Measurements from ENCODE around the gene GLRX3.
"Not testable (repeated sequence)": the region's sequence is repeated elsewhere in the genome, so short reads cannot be mapped to it uniquely, and the experiment has no call there.

Gene GLRX3

DNA sequence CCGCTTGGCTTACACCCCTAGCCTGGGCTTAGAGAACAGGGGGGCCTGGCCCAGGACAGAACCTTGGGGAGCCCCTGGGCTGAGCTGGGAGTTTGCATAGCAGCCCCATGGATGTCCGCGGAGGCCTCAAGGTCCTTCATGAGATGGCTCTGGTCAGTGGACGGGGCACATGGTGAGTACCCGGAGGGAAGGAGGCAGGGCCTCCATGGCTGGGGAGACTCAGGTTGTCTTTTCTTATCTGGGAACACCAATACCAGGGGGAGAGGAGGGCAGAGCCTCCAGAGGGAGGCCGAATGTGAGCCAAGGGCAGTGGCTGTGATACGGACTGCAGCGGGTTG is 64.8 kb downstream of the GLRX3 start:
- no peaks in the 10 kb centered on the region for H3K9me3 Mint-ChIP-seq
- H3K4me1 Mint-ChIP-seq (ENCODE audit: low read depth): no peaks in the 10 kb centered on the region

DNA sequence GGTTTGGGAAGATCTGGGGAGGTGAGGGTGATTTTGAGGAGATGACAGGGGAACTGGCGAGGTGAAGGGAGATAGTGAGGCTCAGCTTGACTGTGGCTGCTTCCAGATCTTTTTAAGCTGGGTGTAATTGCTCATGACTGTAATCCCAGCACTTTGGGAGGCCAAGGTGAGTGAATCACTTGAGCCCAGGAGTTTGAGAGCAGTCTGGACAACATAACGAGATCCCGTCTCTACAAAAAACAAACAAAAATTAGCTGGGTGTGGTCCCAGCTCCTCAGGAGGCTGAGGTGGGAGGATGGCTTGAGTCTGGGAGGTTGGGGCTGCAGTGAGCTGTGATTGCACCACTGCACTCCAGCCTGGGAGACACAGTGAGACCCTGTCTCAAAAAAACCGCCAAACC is 66.0 kb downstream of the GLRX3 start:
- H3K27ac Mint-ChIP-seq; H3K4me1 Mint-ChIP-seq (ENCODE audit: low read depth); H3K4me3 Mint-ChIP-seq; H3K27me3 Mint-ChIP-seq; H3K36me3 Mint-ChIP-seq (ENCODE audit: low read depth); DNase-seq; H3K9me3 Mint-ChIP-seq: not testable (repeated sequence)

More for the DNA sequence above, 64.8 kb downstream of the GLRX3 start:
- H3K27ac Mint-ChIP-seq: no peak overlapping the region
- H3K36me3 Mint-ChIP-seq (ENCODE audit: low read depth): no peaks in the 10 kb centered on the region
- DNase-seq: no peak
- H3K4me3 Mint-ChIP-seq: no peak overlapping the region
- no peaks in the 10 kb centered on the region for H3K27me3 Mint-ChIP-seq

DNA sequence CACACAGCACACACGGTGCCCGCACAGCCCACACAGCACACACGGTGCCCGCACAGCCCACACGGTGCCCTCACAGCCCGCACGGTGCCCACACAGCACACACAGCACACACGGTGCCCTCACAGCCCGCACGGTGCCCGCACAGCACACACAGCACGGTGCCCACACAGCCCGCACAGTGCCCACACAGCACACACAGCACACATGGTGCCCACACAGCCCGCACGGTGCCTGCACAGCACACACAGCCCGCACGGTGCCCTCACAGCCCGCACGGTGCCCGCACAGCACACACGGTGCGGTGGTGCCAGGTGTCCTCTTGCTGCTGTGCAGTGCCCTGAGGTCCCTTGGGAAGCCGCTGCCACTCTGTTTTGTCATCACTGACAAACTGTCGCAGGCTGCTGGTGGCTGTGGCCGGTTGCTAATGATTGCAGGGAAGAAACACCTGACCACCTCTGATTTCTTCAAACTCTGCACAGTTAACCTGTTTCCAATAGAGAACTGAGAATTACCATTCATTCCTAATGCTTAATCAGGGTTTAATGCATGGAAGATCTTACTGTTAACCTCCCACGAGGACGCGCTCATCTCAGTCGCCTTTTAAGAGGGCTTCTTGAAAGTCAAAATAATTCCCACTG is 66.9 kb downstream of the GLRX3 start:
- H3K4me3 Mint-ChIP-seq: no peak overlapping the region
- no peaks in the 10 kb centered on the region for H3K36me3 Mint-ChIP-seq (ENCODE audit: low read depth)
- H3K9me3 Mint-ChIP-seq: no peaks in the 10 kb centered on the region
- H3K27me3 Mint-ChIP-seq: no peaks in the 10 kb centered on the region
- H3K27ac Mint-ChIP-seq: no peak overlapping the region
- DNase-seq: no peak
- H3K4me1 Mint-ChIP-seq (ENCODE audit: low read depth): no peaks in the 10 kb centered on the region

DNA sequence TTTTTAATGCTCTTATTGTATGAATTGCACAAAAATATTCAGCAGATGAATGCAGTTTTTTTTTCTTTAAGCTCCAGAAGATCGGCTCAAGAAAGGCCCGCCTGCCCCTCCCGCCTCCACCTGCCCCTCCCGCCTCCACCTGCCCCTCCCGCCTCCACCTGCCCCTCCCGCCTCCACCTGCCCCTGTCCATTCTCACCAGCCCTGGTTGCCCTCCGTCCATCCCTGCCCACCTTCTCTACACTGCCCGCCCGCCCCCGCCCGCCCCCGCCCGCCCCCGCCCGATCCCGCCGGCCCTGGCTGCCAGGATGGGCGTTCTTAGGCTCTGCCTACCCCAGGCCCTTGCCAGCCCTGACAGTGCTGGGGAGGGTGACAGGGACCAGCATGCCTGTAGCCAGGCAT is 67.4 kb downstream of the GLRX3 start:
- DNase-seq: no peak
- H3K4me1 Mint-ChIP-seq (ENCODE audit: low read depth): no peaks in the 10 kb centered on the region
- no peak overlapping the region for H3K4me3 Mint-ChIP-seq
- no peaks in the 10 kb centered on the region for H3K27me3 Mint-ChIP-seq
- no peaks in the 10 kb centered on the region for H3K9me3 Mint-ChIP-seq
- H3K27ac Mint-ChIP-seq: no peak overlapping the region
- H3K36me3 Mint-ChIP-seq (ENCODE audit: low read depth): no peaks in the 10 kb centered on the region

DNA sequence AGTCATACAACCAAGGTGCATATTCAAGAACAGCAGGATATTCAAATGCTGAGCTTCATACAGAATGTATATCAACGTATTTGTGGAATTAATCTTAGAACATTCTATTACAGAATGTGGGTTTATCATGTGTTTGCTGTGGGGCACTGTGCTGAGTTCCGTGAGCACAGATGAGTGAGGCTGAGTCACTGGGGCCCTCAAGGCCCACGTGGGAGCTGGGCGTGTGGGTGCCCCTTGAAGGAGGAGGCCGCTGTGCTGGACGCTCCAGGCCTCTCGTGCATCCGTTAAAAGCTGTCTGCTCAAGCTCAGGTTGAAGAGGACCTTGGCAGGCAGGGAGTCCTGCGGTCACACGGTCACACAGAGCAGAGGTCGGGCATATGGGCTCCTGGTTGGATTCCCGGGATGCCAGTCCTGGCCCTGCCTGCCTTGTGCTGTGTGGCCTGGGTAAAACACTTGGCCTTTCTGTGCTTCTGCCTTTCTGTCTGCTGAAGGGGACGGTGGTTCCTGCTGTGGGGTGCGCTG is 70.1 kb downstream of the GLRX3 start:
- no peaks in the 10 kb centered on the region for H3K36me3 Mint-ChIP-seq (ENCODE audit: low read depth)
- H3K4me1 Mint-ChIP-seq (ENCODE audit: low read depth): no peaks in the 10 kb centered on the region
- no peaks in the 10 kb centered on the region for H3K9me3 Mint-ChIP-seq
- H3K4me3 Mint-ChIP-seq: no peak overlapping the region
- H3K27me3 Mint-ChIP-seq: no peaks in the 10 kb centered on the region
- H3K27ac Mint-ChIP-seq: no peak overlapping the region
- no peak for DNase-seq

DNA sequence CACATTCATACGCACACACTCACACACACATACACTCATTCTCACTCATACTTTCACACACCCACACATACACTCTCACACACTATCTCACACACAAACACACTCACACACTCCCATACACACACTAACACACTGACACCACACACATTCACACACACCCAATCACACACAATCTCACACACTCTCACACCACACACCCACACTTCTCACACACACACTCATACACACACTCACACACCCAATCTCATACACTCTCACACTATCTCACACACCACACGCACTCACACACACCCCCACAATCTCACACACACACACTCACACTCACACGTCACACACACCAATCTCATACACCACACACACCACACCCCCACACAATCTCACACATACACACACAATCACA is 71.0 kb downstream of the GLRX3 start:
- no peaks in the 10 kb centered on the region for H3K36me3 Mint-ChIP-seq (ENCODE audit: low read depth)
- H3K27me3 Mint-ChIP-seq: no peaks in the 10 kb centered on the region
- no peak overlapping the region for H3K4me3 Mint-ChIP-seq
- no peak for DNase-seq
- H3K9me3 Mint-ChIP-seq: no peaks in the 10 kb centered on the region
- no peaks in the 10 kb centered on the region for H3K4me1 Mint-ChIP-seq (ENCODE audit: low read depth)
- H3K27ac Mint-ChIP-seq: no peak overlapping the region

DNA sequence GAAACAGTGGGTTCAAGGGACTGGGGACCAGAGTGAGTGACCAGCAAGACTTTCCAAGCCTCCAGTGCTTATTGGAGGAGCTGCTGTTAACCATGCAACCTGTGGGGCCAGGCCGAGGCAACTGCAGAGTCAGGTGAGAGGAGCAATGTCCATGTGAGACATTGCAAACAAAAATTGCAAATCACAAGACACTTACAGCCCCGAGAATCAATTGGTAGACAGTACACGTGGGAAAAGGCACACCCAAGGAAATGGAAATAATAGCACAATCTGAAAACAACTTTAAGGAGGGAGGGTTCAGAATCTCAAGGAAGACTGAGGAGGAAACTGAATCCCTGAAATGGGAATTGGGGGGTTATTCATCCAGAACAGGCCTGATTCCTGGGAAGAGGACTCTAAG is 72.6 kb downstream of the GLRX3 start:
- Mint-ChIP-seq H3K27ac (no peak overlapping the region), H3K9me3 (no peaks in the 10 kb centered on the region), H3K4me1 (ENCODE audit: low read depth) (no peaks in the 10 kb centered on the region), H3K4me3 (no peak overlapping the region), H3K27me3 (no peaks in the 10 kb centered on the region), H3K36me3 (ENCODE audit: low read depth) (no peaks in the 10 kb centered on the region)
- DNase-seq: no peak

DNA sequence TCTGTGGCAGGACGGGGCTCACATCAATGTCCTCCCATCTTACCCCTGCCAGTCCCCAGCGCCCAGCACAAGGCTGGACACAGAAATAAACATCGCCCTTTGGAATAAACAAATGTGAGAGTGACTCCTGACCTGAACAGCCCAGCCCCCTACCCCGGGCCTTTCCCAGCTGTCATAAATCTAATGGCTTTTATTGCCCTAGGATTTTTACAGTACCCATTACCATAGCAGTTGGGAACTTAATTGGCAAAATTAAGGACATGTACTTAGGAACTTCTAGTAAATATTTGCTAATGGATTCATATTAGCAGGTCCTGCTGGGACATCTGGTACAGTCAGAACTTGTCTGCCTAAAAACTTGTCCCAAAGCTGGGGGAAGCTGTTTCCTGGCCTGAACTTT is 76.6 kb downstream of the GLRX3 start:
- H3K4me1 Mint-ChIP-seq (ENCODE audit: low read depth): no peaks in the 10 kb centered on the region
- H3K4me3 Mint-ChIP-seq: no peak overlapping the region
- no peaks in the 10 kb centered on the region for H3K9me3 Mint-ChIP-seq
- H3K27ac Mint-ChIP-seq: no peak overlapping the region
- no peaks in the 10 kb centered on the region for H3K27me3 Mint-ChIP-seq
- no peak for DNase-seq
- H3K36me3 Mint-ChIP-seq (ENCODE audit: low read depth): no peaks in the 10 kb centered on the region

DNA sequence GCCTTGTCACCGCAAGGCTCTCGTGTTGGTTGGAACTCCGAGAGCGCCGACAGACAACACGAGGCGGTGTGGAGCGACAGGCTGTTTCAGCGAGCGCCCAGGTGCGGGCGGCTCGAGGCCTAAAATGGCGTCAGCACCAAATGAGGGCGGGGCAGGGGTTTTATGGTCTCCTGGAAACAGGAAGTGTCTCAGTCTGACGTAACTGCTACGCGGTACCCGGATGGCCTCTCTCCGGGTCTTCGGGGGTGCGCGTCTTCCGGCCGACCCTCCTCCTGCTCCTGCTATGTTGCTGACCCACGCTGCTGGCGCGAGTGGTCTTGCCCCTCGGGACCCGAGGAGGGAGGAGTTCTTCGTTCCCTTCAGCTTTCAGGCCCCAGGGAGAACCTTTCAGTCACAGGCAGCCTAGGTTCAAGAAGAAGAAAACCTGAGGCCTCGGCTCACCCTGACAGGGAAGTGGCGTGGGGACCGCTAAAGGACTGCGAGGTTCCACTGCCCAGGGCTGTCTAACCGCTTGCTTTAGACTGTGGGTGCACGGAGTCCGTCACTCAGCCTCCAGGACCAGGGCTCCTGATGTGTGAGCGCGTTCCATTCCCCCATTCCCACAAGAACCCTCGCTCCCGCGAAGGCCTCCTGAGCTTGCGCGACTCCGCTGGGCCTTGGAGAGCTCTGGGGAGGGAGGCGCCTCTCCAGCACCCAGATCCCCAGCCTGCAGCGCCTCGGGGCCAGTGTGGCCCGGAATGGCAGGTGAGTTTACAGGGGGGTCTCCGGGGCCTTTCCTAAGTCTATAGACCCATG is 77.3 kb downstream of the GLRX3 start:
- no peak overlapping the region for H3K27ac Mint-ChIP-seq
- no peak overlapping the region for H3K4me3 Mint-ChIP-seq
- H3K4me1 Mint-ChIP-seq (ENCODE audit: low read depth): no peaks in the 10 kb centered on the region
- DNase-seq: no peak
- H3K36me3 Mint-ChIP-seq (ENCODE audit: low read depth): no peaks in the 10 kb centered on the region
- no peaks in the 10 kb centered on the region for H3K9me3 Mint-ChIP-seq
- no peaks in the 10 kb centered on the region for H3K27me3 Mint-ChIP-seq

DNA sequence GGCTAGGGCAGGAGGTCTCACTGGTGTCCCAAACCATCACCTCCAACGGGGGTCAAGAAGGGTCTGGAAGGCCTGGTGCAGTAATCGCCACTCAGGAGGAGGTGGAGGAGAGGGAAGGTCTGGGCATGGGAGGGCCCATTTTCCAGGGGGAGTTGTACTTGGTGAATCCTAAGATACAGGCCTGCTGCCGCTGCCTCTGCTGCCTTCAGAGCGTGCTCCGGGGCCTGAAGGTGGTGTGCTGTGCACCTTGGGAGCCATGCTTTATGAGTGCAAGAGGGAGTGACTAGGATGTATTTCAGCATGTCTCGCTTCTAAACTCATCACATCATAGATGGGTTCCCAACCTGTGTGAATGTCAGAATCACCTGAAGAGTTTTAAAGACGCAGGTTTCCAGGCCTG is 78.2 kb downstream of the GLRX3 start:
- no peaks in the 10 kb centered on the region for H3K4me1 Mint-ChIP-seq (ENCODE audit: low read depth)
- no peak for DNase-seq
- H3K9me3 Mint-ChIP-seq: no peaks in the 10 kb centered on the region
- no peaks in the 10 kb centered on the region for H3K36me3 Mint-ChIP-seq (ENCODE audit: low read depth)
- no peak overlapping the region for H3K27ac Mint-ChIP-seq
- no peaks in the 10 kb centered on the region for H3K27me3 Mint-ChIP-seq
- H3K4me3 Mint-ChIP-seq: no peak overlapping the region

DNA sequence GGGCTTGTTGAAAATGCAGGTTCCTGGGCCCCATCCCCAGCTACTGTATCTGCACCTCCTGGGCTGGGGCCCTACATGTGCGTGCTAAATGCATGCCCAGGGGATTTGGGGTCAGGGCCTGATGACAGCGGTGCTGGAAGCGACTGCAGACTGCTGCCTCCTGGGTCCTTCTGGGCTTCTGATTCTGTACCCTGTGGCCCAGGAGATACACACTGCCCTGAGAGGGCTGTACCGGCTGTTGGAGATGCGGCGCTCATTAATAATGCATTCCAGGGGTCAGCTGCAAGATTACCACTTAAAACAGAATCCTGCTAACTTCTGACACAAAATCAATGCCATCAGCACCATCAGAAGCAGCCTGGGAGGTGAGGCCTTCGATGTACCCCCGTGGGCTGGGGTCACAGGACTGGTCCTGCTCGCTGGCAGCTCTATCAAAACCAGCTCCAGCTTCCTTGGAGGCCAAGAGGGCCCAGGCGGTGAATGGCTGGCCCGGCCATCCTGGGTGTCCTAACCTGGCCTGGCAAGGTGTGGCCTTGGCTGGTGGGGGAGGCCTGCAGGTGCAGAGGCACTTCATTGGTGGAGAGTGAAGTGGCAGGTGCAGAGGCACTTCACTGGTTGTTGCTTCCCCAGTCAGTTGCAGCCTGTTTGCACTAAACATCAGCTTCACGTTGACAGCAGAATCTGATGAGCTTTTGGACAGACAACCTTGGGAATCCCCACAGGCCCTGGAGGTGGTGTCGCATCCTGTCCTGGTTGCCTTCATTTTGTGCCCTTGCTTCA is 79.2 kb downstream of the GLRX3 start:
- no peaks in the 10 kb centered on the region for H3K4me1 Mint-ChIP-seq (ENCODE audit: low read depth)
- no peaks in the 10 kb centered on the region for H3K27me3 Mint-ChIP-seq
- H3K4me3 Mint-ChIP-seq: no peak overlapping the region
- no peak for DNase-seq
- H3K36me3 Mint-ChIP-seq (ENCODE audit: low read depth): no peaks in the 10 kb centered on the region
- no peaks in the 10 kb centered on the region for H3K9me3 Mint-ChIP-seq
- no peak overlapping the region for H3K27ac Mint-ChIP-seq

DNA sequence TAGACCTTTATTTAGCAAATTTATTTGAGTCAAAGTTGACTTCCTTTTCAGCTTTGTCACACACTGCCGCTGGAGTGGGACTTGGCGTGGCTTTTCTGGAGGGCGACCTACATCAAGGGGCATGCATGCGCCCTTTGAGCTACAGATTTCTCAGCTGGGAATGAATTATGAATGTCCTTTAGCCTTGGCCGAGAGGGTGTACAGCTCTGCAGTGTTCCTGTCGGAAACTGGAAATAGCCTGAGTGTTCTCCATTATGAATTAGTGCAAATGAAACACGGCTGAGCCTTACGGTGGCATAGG is 79.7 kb downstream of the GLRX3 start:
- H3K27ac Mint-ChIP-seq: no peak overlapping the region
- H3K9me3 Mint-ChIP-seq: no peaks in the 10 kb centered on the region
- H3K4me3 Mint-ChIP-seq: no peak overlapping the region
- no peaks in the 10 kb centered on the region for H3K4me1 Mint-ChIP-seq (ENCODE audit: low read depth)
- H3K27me3 Mint-ChIP-seq: no peaks in the 10 kb centered on the region
- no peak for DNase-seq
- no peaks in the 10 kb centered on the region for H3K36me3 Mint-ChIP-seq (ENCODE audit: low read depth)

DNA sequence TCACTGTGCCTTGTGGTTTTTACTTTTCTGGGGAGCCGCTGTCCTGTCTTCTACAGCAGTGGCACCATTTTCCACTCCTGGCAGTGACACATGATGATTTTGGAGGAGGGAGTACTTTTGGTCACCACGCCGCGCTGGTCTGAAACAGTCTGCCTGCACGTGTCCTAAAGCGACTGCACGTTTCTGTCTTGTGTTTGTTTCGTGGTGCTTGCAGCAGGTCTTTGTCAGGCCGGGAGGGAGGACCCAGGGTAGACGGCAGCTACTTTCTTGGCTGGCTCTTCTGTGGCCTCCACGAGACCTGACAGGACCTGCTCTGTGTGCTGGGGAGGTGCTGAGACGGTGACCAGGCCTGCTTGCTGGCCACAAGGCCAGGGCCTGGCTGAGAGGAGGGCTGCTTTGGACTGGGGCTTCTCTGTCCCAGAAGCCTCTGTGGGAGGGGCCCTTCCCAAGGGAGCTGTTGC is 82.0 kb downstream of the GLRX3 start:
- Mint-ChIP-seq H3K4me1 (ENCODE audit: low read depth) (no peaks in the 10 kb centered on the region), H3K4me3 (no peak overlapping the region), H3K27ac (no peak overlapping the region), H3K27me3 (no peaks in the 10 kb centered on the region), H3K36me3 (ENCODE audit: low read depth) (no peaks in the 10 kb centered on the region), H3K9me3 (no peaks in the 10 kb centered on the region)
- no peak for DNase-seq

DNA sequence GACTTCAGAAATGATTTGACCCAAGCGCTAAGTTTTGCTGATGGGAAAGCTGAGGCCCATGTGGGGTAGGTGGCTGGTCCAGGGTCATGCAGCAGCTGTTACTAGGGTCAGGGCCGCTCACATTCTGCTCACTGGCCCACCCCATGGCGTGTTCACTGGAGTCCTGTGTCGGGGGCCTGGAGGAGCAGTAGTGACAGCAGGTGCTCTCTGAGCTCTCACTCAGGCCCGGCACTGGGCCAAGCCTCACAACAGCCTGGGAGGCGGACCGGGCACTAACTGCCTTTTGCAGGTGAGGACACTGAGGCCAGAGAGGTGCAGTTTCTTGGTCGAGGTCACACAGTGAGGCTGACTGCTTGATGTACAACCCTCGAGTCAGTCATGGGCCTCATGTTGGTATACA is 82.7 kb downstream of the GLRX3 start:
- Mint-ChIP-seq H3K27ac (no peak overlapping the region), H3K27me3 (no peaks in the 10 kb centered on the region), H3K9me3 (no peaks in the 10 kb centered on the region), H3K4me1 (ENCODE audit: low read depth) (no peaks in the 10 kb centered on the region), H3K4me3 (no peak overlapping the region), H3K36me3 (ENCODE audit: low read depth) (no peaks in the 10 kb centered on the region)
- no peak for DNase-seq
